Endothelial cell of hepatic sinusoid (primary cell): Measurements from ENCODE around the gene FAM210B.
"Not testable (repeated sequence)": the region's sequence is repeated elsewhere in the genome, so short reads cannot be mapped to it uniquely, and the experiment has no call there.

Experiments
- in situ Hi-C: cut with HindIII; loops from 2 replicates; pipeline ENCODE4 v1.10.0; 2017; ENCODE audit warnings: low sequenced_read_pairs

FAM210B gene, protein sequence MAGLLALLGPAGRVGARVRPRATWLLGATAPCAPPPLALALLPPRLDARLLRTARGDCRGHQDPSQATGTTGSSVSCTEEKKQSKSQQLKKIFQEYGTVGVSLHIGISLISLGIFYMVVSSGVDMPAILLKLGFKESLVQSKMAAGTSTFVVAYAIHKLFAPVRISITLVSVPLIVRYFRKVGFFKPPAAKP

DNA sequence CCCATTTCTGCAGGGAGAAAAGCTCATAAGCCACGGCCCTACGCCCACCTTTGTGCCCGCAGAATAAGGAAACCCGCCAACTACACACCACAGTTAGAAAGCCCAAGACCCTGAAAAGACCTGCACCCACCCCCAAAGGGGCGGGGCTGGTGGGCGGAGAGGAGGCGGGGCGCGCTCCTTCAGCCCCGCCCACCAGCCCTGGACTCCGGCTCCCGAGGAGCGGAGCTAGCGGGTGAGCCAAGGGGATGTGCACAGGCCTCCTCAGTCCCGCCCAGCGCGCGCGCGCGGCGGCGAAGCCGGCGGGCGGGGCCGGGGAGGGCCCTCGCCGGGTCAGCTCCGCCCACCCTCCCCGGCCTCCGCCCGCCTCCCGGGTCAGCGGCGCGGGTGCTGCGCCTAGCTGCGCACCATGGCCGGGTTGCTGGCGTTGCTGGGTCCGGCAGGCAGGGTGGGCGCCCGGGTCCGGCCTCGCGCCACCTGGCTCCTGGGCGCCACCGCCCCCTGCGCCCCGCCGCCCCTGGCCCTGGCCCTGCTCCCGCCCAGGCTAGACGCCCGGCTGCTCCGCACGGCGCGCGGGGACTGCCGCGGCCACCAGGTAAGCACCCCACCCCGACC is at the start of gene FAM210B:
Gene FAM210B, plus strand, starts transcription at position 375 of the 612 bp plus-strand sequence. Its CDS starts 32 bp downstream, at position 407.
- in situ Hi-C loops: no loop called here

DNA sequence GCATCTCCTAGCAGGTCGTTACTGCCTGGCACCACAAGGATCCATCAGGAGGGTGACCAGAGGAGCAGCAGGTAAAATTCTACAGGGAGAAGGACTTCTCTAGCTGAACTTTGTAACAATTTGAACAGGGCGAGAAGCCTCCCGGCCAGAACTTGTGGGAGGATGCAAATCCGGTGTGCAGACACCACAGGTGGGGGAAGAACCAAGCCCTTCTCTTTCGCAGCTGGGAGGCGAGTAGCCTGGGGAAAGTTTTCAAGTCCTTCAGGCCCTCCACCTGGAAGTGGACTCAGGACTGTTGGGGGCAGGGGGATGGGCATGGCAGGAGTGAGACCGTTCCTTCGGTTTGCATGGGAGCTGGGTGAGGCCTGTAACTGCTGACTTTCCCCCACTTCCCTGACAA is 42.7 kb upstream of the FAM210B start:
- in situ Hi-C loops: no loop called here

DNA sequence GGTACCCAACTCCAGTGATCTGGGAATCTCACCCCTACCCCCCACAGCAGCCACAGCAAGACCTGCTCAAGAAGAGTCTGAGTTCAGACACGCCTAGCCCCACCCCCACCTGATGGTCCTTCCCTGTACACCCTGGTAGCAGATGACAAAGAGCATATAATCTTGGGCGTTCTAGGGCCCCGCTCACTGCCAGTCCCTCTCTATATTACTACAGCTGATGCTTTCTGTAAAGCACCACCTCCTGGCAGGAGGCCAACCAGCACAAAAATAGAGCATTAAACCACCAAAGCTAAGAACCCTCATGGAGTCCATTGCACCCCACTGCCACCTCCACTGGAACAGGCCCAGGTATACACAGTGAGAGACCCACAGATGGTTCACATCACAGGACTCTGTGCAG is 42.3 kb upstream of the FAM210B start:
- in situ Hi-C loops: no loop called here

DNA sequence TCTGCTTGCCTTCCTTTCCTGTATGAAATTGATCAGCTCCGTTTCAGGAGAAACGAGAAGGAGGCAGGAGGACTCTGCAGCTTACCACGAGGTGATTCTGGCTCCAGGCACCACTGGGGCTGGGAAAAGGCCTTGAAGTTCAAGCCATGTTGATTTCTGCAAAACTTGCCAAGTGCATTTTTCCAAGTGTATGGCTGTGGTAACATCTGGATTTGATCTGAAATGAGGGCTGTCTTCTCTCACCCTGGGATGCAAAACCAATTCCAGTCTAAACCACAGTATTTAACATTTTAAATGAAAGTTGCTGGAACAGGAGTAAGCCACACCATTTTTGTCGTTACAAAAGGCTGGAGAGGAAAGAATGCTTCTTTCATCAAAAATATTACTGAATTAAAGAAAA is 36.1 kb upstream of the FAM210B start:
- in situ Hi-C loops: no loop called here

DNA sequence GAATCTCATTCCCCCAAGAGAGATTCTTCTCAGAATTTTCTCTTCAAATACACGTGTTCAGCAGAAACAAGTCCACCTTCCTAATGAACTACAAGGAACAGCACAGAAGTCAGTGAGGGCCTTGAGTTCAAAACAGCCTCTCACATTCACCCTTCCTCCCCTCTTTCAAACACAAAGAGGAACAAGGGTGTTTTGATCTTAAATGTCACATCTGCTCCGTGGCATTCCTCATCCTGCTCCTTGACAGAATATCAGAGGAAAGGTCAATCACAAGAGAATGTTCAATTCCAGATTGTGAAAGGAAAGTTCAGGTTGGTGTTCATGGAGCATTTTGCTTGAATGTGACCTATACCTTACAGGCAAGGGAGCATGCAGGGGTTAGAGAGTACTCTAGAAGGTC is 35.6 kb upstream of the FAM210B start:
- in situ Hi-C loops: no loop called here

DNA sequence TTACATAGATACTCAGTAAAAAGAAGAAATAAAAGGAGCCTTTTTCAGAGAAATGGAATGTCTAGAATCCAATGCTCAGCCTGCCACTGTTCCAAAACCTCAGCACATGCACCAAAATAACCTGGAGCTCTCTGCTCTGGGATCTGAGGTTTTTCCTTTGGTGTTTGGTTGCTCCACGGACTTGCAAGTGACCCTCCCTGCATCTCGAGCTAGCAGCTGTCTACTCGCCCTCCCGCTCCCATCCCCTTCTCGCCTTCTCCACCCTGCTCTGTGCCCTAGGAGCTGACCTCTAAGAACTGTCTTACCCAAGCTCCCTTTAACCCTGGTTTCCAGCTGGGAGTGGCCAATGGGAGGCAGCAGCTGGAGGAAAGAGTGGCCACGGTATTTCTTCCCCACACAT is 35.1 kb upstream of the FAM210B start:
- in situ Hi-C loops: no loop called here

DNA sequence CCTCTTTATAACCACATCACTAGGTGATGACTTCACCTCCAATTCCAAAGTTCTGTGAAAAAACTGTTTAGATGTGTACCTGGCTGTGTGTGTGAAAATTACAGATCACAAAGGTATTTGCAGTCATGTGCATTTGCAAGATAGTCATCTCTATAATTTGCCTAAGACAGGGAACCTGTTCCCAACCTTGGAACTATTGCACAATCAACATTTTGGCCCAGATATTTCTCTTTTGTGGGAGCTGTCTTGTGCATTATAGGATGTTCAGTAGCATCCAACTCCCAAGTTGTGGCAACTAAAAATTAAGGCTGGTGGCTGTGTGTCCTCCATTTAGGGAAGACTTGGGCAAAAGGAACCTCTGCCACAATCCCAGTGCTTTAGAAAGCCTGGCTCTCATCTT is 34.0 kb upstream of the FAM210B start:
- in situ Hi-C loops: no loop called here

DNA sequence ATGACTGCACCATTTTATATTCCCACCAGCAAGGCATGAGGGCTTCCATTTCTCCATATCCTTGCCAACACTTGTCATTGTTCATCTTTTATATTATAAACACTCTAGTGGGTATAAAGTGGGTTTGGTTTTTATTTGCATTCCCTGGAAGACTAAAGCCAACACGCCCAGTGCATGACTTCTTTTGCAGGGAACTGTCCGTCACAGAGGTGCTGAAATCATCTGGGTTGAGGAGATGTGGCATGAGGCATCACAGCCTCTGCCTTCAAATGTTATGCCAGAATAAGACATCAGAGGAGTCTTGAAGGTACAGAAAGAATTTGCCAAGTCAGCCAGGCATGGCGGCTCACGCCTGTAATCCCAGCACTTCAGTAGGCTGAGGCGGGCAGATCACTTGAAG is 29.9 kb upstream of the FAM210B start:
- in situ Hi-C loops: no loop called here

DNA sequence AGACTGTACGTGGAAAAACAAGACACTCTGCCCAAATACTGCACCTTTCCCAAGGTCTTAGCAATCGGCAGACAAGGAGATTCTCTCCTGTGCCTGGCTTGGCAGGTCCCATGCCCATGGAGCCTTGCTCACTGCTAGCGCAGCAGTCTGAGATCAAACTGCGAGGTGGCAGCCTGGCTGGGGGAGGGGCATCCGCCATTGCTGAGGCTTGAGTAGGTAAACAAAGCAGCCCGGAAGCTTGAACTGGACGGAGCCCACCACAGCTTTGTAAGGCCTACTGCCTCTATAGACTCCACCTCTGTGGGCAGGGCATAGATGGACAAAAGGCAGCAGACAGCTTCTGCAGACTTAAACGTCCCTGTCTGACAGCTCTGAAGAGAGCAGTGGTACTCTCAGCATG is 22.1 kb upstream of the FAM210B start:
- in situ Hi-C loops: not testable (repeated sequence)

DNA sequence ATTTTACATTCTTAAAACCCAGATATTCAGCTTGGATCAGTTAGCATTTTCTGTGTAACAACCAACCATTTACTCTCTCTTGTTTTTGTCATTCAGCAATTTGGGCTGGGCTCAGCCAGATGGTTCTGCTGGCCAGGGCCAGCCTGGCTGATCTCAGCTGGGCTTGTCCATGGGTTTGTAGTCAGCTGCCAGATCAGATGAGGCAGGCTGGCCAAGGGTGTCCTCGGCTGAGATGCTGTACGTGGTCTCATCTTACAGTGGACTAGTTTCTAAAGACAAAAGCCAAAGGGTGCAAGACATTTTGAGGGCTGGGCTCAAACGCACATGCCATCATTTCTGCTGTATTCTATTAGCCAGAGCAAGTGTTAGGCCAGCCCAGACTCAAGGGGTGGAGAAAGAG is 16.0 kb upstream of the FAM210B start:
- in situ Hi-C loops: no loop called here

DNA sequence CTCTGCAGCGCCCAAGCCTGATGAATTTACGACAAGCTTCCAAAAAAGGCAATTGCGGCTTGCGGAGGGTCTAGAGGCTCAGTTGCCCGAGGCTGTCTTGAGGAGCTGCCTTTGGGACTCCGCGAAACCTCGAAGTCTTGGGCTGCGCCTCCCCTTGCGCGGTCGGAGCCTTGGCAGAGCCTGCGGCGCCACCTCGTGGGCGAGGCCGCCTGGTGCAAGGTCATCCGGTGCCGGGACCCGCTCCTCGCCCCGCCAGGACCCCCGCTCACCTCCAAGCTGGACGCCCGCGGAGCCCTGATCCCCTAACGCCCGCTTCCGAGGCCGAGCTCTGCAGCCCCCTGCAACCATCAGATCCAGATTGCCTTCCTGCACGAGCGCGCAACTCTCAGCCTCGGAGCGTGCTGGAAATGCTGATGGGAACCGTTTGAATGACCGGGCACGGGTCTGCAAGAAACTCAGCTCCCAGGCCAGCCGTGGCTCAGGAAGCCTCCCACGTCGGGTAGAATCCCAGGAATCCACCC is 14.9 kb upstream of the FAM210B start:
- in situ Hi-C loops: no loop called here

DNA sequence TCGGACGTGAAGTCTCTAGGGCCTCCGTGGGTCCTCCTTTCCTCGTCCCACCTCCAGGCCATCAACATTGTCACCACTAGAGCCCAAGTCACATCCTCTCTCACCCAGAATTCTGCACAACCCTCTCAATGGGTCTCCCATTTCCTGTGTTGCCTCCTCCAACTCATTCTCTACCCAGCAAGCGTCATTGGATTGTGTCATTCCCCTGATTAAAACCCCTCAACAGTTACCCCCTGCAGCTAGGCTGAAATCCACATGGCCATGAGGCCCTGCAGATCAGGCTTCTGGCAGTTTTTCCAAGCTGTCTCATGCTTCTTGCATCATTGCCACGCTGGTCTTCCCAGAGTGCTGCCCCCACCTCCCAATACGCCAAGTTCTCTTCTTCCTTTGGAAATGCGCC is 12.9 kb upstream of the FAM210B start:
- in situ Hi-C loops: no loop called here

DNA sequence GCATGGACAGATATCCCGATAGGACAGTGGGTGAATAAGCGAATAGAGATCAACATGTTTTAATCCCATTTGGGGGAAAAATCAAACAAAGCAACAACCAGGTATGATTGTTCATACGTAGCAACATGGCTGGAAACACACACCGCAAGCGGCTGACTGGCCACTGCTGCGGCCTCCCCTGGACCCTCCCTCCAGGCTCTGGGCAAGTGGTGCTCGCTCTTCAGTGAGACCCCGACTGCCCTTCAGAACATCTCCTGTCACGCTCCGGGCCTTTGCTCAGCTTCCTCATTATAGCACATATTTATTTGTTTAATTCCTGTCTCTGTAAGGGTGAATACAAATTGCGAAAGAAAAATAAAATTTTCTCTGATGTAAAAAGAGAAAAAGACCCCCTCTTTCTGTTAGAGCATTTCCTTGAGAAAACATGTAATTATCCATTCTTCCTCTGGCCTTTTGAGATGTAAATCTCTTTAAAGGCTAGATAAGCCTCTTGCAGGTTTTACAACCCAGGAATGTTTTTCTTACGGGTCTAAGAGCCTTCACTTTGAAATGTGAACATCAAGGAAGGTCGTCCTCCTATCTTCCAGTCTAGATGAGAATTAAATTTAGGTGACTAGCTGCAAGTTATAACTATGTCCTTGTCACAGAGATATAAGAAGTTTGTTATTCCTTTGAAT is 11.0 kb upstream of the FAM210B start:
- in situ Hi-C loops: no loop called here

DNA sequence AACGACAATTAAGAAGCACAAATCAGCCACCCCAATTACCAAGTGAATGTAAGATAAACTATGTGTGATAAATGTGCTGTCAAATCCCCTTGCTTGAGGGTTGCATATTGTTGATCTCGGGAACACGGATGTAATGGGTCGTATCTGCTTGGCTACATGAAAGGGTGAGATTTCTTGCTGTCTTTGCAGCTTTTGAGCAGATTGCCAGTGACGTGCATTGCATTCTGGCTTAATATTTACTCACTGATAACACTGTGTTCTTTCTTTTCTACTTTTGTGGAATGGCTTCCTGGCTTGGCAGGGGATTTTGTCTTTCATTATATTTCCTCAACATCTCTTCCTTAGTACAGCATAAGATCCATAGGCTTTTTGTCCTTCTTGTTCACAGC is 10.5 kb upstream of the FAM210B start:
- in situ Hi-C loops: no loop called here

DNA sequence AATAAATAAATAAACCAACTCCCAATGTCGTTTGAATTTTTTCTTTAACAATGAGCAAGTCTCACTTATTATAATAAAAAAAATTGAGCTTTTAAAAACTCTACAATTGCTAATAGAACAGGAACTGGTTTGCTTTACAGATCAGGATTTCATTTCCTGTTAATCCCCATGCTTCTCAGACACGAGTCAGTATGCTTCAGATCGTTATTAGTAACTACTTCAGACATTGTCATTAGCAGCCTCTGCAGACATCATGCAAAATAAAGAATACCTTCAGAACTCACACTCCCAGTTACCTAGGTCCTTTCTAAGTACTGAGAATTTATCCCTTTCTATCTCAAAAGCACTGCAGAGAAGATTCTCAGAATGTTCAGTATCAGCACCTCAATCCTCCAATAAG is 10.0 kb upstream of the FAM210B start:
- in situ Hi-C loops: no loop called here

DNA sequence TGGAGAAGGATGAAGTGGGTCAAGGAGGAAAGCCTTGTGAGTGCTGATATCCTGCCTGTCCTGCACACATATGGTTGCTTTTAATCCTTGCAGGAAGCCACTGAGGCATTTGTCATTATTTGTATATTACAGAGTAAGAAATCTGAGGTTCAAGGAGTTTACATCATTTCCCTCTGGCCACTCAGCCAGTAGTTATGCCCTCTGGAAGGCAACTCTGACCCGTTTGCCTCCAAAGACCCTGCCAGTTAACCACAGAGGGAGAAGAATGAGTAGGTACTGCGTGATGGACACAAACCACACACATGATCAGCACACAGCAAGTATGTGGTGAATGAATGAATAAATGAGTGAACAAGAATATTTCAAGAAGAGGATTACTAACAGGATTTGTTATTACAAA is 7.9 kb upstream of the FAM210B start:
- in situ Hi-C loops: no loop called here

DNA sequence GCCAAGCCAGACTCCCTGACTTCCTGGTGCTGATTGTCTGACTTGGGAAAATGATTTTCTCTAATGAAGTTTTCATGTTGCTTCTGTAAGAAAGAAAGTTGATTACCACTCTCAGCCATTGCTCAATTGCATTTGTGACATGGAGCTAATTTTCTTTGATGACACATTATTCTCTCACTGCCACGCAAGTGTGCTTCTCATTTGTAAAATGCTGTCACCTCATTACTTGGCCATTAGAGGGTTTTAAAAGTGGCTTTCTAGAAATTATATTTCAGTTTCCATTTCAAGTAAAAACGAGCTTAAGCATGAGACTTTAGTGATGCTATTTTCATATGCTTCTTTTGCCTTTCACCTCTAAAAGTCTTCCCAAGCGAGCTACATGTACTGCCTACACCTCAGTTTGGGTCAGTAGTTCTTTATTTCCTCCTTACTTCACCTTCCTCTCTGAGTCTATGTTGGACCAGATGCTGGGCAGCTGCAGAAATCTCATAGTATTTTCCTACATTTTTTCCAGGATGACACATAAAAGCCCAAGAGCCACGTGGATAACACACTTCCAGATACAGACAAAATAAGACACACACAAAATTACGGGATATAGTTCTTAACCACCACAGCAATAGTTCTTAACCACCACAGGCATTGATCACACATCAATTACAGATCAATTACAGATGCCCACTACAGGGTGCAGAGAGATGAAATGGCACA is 6.3 kb upstream of the FAM210B start:
- in situ Hi-C loops: no loop called here

DNA sequence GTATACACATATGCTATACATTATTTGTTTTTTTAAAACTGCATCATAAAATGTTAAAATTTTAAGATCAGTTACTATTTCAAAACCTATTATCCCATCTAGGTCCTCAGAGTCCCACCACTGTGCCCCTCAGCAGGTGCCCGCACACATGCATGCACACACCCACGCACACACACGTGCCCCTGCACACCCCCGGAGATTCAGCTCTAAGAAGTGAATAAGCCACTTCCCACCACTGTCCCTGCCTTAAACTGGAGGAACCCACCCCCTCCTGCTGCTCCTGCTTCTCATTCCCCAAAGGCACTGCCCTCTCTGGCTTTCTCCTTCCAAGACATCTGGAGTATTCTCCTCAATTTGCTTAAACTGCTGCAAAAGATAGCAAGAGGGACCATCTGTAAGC is 5.4 kb upstream of the FAM210B start:
- in situ Hi-C loops: no loop called here

DNA sequence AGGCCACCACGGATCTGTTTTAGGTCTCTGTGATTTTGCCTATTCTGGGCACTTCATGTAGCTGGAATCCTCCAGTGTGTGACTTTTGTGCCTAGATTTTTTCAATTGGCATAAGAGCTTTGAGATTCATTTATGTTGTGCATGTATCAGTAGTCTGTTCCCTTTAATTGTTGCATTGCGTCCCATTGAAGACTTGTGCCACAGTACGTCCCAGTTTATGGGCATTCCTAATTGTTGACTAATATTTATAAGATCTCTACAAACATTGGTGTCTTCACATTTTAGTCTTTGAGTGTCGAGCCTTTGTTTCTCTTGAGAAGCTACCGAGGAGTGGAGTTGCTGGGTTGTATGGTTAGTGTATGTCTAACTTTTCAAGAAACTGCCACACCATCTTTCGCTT is 704 bp upstream of the FAM210B start:
- in situ Hi-C loops: no loop called here

DNA sequence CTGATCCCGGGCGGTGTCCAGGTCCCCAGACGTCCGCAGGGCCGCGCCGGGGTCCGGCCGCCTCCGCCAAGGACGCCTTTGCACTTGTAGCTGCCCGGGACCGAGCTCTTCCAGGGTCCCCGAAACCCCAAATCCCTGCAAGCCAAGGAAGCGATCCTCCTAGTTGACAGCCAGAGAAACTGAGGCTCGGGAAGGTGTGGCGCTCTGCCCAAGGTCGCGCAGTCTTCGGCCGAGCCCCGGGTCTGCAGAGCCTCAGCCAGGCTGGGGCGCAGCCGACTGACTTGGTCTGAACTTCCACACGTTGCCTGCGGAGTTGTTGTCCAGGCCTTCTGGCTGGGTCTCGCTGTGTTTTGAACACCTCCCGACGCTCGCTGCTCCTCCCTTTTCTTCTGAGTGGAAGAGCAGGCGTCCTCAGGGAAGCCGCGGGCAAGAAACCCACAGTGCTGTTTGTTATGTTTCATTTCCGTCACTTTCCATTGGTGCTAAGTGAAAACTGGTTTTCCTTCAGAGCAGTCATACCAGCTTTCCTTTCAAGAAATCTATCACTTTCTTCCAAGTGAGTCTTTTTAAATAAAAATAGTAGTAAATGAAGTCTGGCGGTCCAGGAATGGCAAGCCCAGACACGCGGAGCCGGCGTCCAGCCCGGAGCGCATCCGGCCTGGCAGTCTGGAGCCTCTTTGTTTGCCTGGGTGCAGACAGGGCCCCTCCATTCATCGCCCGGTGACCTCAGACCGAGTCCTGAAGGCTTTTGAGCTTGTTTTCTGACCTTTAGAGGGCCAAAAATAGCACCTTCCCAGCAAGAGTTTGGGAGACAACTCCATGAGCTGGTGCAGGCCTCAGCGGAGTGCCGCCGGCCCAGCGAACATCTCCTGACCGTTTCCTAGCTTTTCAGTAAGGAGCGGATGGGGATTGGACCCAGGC is 698 bp downstream of the FAM210B start:
- in situ Hi-C loops: no loop called here
